ENCODE data around the gene MAD1L1.

- TF ChIP-seq CTCF (conservative IDR thresholded peaks at IDR 0.05; ENCODE audit: low read length): no peak
- no peak for TF ChIP-seq EZH2phosphoT487 (IDR thresholded peaks at IDR 0.05; ENCODE audit: borderline replicate concordance, low read depth, low read length)
Observed at GRCh38 chr7:1777122-1777521, 455.6 kb downstream of the MAD1L1 start.

Measured in OCI-LY7 (cell line).